K562 (cell line): ENCODE results near the gene MPHOSPH6. TPM values are rescaled to one million over a fixed set of nuclear protein-coding genes. Genes with fewer than 3 reads are reported as not detected.

Experiments used
- BRD9 ChIP-seq: fragments of 450-650 bp; IDR thresholded peaks from 2 replicates; pipeline ENCODE4 v1.6.1; 2018; ENCODE audit warnings: low read depth; ENCODE audit not compliant: partially characterized antibody
- DIDO1 ChIP-seq: fragments of 450-650 bp; IDR thresholded peaks from 2 replicates; pipeline ENCODE4 v1.6.1; 2016; ENCODE audit warnings: low read depth, missing biosample characterization, missing genetic modification characterization
- DMBX1 ChIP-seq: fragments of 250-450 bp; sonication (Bioruptor Pico); IDR thresholded peaks from 2 replicates; pipeline ENCODE4 v1.8.0; 2022; ENCODE audit warnings: inconsistent platforms, mild to moderate bottlenecking, moderate library complexity, borderline replicate concordance
- FOXK2 ChIP-seq, 2 experiments: fragments of 450-650 bp; IDR thresholded peaks in 1 of 2; conservative IDR thresholded peaks in 1 of 2; 2 replicates each; pipeline ENCODE4 v1.6.1; 2016; ENCODE audit warnings: low read depth in 2 of 2, mild to moderate bottlenecking in 1 of 2
- HCFC1 ChIP-seq: IDR thresholded peaks from 2 replicates; pipeline ENCODE4 v1.6.1; 2012; ENCODE audit warnings: low read depth, low read length, improper control_type of control experiment
- PHB2 ChIP-seq: fragments of 450-650 bp; IDR thresholded peaks from 2 replicates; pipeline ENCODE4 v1.6.1; 2017; ENCODE audit warnings: low read depth
- POLR2AphosphoS2 ChIP-seq: IDR thresholded peaks from 2 replicates; pipeline ENCODE4 v1.6.1; 2012; ENCODE audit warnings: low read length, improper control_type of control experiment
- SMAD4 ChIP-seq: fragments of 250-450 bp; sonication (Bioruptor Pico); conservative IDR thresholded peaks from 2 replicates; pipeline ENCODE4 v1.8.0; 2021; ENCODE audit warnings: inconsistent platforms, mild to moderate bottlenecking, moderate library complexity
- SNIP1 ChIP-seq: fragments of 450-650 bp; IDR thresholded peaks from 2 replicates; pipeline ENCODE4 v1.7.1; 2017; ENCODE audit warnings: low read depth, mild to moderate bottlenecking
- XRCC3 ChIP-seq: fragments of 450-650 bp; IDR thresholded peaks from 2 replicates; pipeline ENCODE4 v1.6.1; 2017; ENCODE audit warnings: mild to moderate bottlenecking, moderate library complexity
- ZNF311 ChIP-seq: fragments of 250-450 bp; sonication (Bioruptor Pico); IDR thresholded peaks from 2 replicates; pipeline ENCODE4 v1.4.0; 2020; ENCODE audit warnings: mild to moderate bottlenecking, moderate library complexity
- ZNF57 ChIP-seq: fragments of 450-650 bp; formaldehyde crosslinking; IDR thresholded peaks from 2 replicates; pipeline ENCODE4 v1.4.0; 2020; ENCODE audit warnings: mild to moderate bottlenecking, moderate library complexity
- polyA plus RNA-seq, 8 experiments: library from polyadenylated mRNA; depleted of rRNA in 4 of 8; stranded (reverse) in 5 of 8; unstranded in 3 of 8; fragments of >200 nt; fragmentation: Nextera tagmentation in 2 of 8; fragmentation: Illumina TruSeq in 1 of 8; extraction: Ambion mirVana in 2 of 8; extraction: Trizol in 1 of 8; gene quantifications; 2 replicates each; pipeline versions ENCODE4 v1.2.1 to v1.2.3, GENCODE V29; 2011 to 2014; ENCODE audit warnings: inconsistent platforms in 1 of 8, missing spikeins in 1 of 8
- total RNA-seq, 7 experiments: library from RNA; depleted of rRNA in 6 of 7; stranded (reverse); fragments of >200 nt in 6 of 7; fragmentation: Illumina TruSeq in 2 of 7; extraction: Trizol in 2 of 7; gene quantifications; 2 replicates each; pipeline versions ENCODE4 v1.2.1 to v1.2.3, GENCODE V29; 2011 to 2021; ENCODE audit warnings: low replicate concordance in 1 of 7
- TF ChIP-seq, protein P1 (sequence below): fragments of 450-650 bp; IDR thresholded peaks from 2 replicates; pipeline ENCODE4 v1.6.1; 2016
- TF ChIP-seq, protein P2 (sequence below): fragments of 450-650 bp; IDR thresholded peaks from 2 replicates; pipeline ENCODE4 v1.6.1; 2016; ENCODE audit warnings: antibody characterized with exemption
- TF ChIP-seq, protein P3 (sequence below), 2 experiments: fragments of 450-650 bp; IDR thresholded peaks; 2 replicates each; pipeline ENCODE4 v1.6.1; 2016; ENCODE audit warnings: mild to moderate bottlenecking in 2 of 2, borderline replicate concordance in 1 of 2, low read depth in 1 of 2, moderate library complexity in 1 of 2
- TF ChIP-seq, protein P4 (sequence below): IDR thresholded peaks from 2 replicates; pipeline ENCODE4 v1.6.1; 2011; ENCODE audit not compliant: insufficient read length; ENCODE audit errors: extremely low read depth

The MPHOSPH6 gene
- total and polyA plus RNA-seq, 9 of the 15 experiments (the other 6 are each of a cell fraction or from before 2014, with no cell fraction given) = 37.0 to 153 (median 76.7) TPM

DNA sequence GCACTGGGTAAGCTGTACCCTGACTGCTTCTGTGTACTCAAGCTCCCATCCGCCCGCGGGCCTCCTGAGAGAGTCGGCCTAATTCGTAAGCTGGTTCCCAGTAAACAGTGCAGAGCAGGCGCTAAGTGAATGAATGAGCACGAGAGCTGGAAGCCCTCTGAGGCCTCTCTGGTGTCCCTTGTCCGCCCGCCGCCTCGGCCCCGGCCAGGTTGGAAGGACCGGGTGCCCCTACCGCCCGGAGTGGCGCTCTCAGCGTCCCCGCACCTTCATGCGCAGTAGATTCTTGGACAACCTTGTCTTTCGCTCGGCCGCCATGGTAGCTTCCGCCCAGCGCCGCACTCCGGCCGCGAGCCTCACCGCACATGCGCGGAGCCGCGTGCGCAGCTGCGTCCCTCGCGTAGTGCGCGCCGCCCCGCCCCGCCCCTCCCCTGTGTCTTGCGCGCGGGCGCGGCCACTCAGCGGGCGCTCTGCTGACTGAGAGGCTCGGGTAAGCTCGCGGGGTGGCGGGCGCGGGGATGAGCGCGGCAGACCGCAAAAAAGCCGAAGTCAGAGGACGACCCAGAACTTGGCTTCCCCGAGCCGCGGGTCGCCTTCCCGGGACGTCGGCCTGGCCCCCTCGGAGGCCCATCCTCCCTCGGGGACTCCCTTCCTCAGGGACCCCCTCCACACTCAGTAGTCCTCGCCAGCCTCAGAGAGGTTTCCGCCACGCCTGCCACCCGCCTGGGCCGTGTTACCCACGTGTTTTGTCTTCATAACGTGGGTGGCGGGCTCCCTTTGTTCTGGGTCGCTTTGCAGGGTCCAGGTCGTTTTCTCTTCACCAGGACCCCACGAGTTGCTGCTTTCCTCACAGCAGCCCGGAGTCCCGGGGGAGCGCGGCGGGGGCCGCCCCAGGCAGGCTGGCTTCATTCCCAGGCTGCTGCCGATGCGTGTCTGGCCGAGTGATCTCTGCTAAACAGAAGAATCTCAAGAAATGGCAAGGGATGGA, at the start of gene MPHOSPH6 (continued):
- TF ChIP-seq, protein P1, sequence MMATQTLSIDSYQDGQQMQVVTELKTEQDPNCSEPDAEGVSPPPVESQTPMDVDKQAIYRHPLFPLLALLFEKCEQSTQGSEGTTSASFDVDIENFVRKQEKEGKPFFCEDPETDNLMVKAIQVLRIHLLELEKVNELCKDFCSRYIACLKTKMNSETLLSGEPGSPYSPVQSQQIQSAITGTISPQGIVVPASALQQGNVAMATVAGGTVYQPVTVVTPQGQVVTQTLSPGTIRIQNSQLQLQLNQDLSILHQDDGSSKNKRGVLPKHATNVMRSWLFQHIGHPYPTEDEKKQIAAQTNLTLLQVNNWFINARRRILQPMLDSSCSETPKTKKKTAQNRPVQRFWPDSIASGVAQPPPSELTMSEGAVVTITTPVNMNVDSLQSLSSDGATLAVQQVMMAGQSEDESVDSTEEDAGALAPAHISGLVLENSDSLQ = no peak
- TF ChIP-seq HCFC1 (peak; percentile 35; the same call in 1 of the 2 replicates), DIDO1 (tag) (no peak; the same call in 1 of the 2 replicates), POLR2AphosphoS2 (no peak), SNIP1 (peak; percentile 97), DMBX1 (CRISPR knock-in tag) (peak; percentile 68), ZNF57 (CRISPR knock-in tag) (no peak), BRD9 (no peak), PHB2 (no peak), XRCC3 (no peak), SMAD4 (CRISPR knock-in tag) (peak; percentile 53; the same call in 1 of the 2 replicates), FOXK2 (conservative IDR thresholded peaks at IDR 0.05 in 1 of 2, IDR thresholded peaks at IDR 0.05 in 1 of 2; ENCODE audit: low read depth in 2 of 2) (peak; percentile 72 to 77), ZNF311 (no peak)
- TF ChIP-seq, protein P2, sequence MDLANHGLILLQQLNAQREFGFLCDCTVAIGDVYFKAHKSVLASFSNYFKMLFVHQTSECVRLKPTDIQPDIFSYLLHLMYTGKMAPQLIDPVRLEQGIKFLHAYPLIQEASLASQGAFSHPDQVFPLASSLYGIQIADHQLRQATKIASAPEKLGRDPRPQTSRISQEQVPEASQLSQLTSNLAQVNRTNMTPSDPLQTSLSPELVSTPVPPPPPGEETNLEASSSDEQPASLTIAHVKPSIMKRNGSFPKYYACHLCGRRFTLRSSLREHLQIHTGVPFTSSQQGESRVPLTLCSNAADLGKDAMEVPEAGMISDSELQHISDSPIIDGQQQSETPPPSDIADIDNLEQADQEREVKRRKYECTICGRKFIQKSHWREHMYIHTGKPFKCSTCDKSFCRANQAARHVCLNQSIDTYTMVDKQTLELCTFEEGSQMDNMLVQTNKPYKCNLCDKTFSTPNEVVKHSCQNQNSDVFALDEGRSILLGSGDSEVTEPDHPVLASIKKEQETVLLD = peak; percentile 71
- TF ChIP-seq, protein P3, sequence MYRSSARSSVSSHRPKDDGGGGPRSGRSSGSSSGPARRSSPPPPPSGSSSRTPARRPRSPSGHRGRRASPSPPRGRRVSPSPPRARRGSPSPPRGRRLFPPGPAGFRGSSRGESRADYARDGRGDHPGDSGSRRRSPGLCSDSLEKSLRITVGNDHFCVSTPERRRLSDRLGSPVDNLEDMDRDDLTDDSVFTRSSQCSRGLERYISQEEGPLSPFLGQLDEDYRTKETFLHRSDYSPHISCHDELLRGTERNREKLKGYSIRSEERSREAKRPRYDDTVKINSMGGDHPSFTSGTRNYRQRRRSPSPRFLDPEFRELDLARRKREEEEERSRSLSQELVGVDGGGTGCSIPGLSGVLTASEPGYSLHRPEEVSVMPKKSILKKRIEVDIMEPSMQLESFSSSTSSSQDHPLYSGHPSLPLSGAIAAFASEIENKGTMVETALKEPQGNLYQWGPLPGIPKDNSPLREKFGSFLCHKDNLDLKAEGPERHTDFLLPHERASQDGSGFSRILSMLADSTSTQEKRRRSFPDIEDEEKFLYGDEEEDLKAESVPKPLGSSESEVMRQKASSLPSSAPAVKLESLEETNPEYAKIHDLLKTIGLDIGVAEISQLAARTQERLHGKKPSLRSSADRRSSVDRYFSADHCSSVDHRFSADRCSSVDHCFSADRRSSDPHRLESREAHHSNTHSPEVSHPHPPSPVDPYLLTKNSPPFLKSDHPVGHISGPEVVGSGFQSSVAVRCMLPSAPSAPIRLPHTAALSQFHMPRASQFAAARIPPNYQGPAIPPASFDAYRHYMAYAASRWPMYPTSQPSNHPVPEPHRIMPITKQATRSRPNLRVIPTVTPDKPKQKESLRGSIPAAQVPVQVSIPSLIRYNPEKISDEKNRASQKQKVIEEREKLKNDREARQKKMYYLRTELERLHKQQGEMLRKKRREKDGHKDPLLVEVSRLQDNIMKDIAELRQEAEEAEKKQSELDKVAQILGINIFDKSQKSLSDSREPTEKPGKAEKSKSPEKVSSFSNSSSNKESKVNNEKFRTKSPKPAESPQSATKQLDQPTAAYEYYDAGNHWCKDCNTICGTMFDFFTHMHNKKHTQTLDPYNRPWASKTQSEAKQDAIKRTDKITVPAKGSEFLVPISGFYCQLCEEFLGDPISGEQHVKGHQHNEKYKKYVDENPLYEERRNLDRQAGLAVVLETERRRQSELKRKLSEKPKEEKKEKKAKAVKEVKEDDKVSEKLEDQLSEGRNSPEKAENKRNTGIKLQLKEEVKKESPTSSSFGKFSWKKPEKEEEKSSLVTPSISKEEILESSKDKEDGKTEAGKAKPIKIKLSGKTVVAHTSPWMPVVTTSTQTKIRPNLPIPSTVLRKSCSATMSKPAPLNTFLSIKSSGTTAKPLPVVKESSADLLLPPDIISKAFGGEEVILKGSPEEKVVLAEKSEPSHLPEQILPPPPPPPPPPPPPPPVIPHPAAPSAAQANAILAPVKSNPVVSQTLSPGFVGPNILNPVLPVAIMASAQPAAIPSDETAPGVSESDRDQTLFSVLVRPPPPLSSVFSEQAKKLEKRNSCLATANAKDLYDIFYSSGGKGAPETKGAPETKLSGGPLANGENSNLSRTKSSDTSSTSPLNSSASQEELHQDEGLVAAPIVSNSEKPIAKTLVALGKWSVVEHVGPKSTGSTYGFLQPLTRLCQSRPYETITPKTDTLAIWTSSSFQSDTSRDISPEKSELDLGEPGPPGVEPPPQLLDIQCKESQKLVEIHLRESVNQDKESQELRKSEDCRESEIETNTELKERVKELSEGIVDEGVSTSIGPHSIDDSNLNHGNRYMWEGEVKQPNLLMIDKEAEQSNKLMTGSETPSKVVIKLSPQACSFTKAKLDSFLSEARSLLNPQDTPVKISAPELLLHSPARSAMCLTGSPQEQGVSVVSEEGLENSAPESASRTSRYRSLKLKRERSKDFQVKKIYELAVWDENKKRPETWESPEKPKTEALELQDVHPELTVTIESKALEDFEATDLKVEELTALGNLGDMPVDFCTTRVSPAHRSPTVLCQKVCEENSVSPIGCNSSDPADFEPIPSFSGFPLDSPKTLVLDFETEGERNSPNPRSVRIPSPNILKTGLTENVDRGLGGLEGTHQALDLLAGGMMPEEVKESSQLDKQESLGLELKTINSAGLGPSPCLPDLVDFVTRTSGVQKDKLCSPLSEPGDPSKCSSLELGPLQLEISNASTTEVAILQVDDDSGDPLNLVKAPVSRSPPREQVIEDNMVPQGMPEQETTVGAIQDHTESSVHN (IDR thresholded peaks at IDR 0.05; ENCODE audit: borderline replicate concordance in 1 of 2, low read depth in 1 of 2) = no peak
- TF ChIP-seq, protein P4, sequence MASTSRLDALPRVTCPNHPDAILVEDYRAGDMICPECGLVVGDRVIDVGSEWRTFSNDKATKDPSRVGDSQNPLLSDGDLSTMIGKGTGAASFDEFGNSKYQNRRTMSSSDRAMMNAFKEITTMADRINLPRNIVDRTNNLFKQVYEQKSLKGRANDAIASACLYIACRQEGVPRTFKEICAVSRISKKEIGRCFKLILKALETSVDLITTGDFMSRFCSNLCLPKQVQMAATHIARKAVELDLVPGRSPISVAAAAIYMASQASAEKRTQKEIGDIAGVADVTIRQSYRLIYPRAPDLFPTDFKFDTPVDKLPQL = no peak
